Uterus (tissue), 2 donors: ENCODE data around the gene PPL.

Experiments
- POLR2A ChIP-seq, 2 donors: fragments of 450-650 bp; IDR thresholded peaks; one replicate each; pipeline ENCODE4 v1.6.1; 2016; ENCODE audit warnings: antibody characterized with exemption in 2 of 2, mild to moderate bottlenecking in 1 of 2, moderate library complexity in 1 of 2
- TF ChIP-seq, protein P1 (sequence below), 4 experiments: fragments of 200-600 bp in 2 of 4; fragments of 450-650 bp in 2 of 4; sonication (generic) in 2 of 4; IDR thresholded peaks; one replicate each; pipeline ENCODE4 v1.5.1; 2016 to 2019; ENCODE audit warnings: antibody characterized with exemption in 4 of 4, mild to moderate bottlenecking in 2 of 4, moderate library complexity in 1 of 4

GRCh38 chr16:4910828-4911227 lies 26.1 kb downstream of the PPL start:
- TF ChIP-seq, protein P1, sequence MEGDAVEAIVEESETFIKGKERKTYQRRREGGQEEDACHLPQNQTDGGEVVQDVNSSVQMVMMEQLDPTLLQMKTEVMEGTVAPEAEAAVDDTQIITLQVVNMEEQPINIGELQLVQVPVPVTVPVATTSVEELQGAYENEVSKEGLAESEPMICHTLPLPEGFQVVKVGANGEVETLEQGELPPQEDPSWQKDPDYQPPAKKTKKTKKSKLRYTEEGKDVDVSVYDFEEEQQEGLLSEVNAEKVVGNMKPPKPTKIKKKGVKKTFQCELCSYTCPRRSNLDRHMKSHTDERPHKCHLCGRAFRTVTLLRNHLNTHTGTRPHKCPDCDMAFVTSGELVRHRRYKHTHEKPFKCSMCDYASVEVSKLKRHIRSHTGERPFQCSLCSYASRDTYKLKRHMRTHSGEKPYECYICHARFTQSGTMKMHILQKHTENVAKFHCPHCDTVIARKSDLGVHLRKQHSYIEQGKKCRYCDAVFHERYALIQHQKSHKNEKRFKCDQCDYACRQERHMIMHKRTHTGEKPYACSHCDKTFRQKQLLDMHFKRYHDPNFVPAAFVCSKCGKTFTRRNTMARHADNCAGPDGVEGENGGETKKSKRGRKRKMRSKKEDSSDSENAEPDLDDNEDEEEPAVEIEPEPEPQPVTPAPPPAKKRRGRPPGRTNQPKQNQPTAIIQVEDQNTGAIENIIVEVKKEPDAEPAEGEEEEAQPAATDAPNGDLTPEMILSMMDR (IDR thresholded peaks at IDR 0.05), result no peak
- TF ChIP-seq POLR2A (IDR thresholded peaks at IDR 0.05), result no peak
